ENCODE data around the gene BEX2. TPM values are rescaled to one million over a fixed set of nuclear protein-coding genes. Genes with fewer than 3 reads are reported as not detected.

The BEX2 gene
- 1.0 and 1.9 TPM in 2 replicates for total RNA-seq

DNA sequence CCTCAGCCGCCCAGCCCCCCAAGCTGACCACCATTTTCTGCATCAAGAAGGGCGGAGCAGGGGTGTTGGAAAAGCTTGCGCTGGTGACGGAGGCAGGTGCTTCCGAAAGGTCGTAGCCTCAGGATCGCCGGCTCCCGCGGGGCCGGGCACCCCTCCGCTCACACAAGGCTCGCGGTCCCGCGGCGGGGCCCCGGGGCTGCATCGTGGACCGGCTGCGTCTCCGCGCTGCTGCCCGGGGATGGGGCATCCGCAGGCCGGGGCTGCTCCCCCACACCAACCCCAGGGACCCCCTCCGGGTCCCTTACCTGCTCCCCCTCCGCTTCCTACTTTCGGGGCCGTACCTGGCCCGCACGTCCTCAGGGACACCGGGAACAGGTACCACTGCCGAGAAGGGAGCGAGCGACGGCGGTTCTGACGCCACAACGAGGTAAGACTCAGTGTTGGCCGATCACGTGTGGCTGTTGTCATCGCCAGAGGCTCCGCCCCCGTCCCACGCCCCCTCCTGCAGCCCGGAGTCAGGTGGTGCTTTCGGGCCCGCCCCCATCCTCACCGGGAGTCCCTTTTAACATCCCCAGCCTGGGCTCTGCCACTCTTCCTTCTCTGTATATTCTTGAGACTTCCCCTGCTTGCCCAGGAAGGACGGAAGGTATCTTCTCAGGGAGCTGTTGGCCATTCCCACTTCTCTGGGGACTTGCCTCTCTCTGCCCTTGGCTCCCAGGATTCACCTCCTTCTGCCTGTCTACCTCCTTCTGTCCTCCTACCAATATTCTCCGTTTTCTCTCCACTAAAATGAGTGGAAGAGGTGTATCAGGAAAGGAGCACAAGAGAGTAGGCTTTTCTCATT is at the start of gene BEX2:
Gene BEX2, minus strand, starts transcription at position 436 of the 844 bp plus-strand sequence. CDS start 1,014 bp downstream, outside the sequence.

DNA sequence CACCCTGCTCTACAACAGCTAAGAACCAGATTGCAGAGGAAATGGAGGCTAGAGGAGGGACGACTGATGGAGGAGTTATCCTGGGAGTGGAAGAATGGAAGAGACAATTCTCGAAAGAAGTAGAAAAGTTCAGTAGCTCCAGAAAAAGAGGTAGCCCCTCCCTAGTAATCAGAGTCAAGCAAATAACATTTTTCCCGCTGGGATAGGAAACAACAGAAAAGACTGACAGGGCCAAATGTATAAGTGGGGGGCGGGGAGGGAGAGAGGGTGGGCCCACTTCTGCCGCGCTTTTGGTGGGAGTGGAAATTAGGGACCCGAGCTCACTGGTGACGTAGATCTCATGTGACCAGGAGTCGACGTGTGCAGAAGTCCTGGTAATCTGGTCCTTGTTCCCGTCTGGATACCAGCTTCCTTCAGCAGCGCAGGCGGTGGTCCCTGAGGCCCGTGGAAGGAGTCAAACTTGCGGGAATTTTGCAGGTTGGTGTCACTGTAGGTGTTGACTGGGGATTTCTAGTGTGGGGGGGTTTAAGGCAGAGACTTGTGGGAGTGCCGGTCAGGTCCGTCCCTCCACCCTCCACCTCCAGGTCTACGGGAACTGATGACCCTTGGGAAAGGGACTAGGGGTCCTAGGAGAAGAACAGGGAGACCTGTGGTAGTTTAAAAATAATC is 45.5 kb upstream of the BEX2 start, which contains the start of gene TCEAL9:
Gene TCEAL9, plus strand, starts transcription at position 377 of the 669 bp plus-strand sequence. CDS start 1,179 bp downstream, outside the sequence.

DNA sequence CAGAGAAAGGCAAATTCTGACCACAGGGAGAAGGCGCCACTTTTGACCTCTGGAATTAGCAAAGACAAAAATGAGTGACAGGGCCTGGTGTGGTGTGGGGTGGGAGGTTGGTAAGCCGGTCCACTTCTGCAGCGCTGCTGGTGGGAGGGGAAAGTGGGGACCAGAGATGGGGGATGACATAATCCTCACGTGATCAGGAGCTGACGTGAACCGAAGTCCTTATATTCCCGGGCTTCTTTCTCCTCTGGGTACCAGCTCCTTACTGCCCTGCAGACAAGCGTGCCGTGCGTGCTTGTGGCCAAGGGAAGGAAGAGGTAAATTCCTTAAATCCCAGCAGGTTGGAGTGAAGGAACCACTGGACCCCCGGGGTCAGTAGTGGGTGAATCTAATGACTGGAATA is 19.2 kb upstream of the BEX2 start, which contains the start of gene TCEAL7:
Gene TCEAL7, plus strand, starts transcription at position 249 of the 400 bp plus-strand sequence. CDS start 1,165 bp downstream, outside the sequence.

DNA sequence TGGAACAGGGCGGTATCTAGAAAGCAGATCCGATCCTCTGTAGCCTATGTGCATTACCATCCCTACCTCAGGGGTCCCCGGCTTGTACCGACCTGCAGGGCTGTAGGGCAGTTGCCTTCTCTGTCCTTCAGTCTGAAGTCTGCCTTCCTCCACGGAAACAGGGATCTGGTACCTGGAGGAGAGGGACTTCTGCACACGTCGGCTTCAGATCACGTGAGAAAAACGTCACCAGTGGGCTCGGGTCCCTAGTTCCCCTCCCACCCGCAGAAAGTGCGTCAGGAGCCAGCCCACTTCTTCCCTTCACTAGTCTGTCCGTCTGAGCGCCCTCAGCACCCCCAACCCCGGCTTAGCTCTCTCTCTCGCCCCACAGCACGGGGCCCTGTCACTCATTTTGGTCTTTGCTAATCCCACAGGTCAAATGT is 34.2 kb downstream of the BEX2 start, which contains the start of gene TCEAL5:
Gene TCEAL5, minus strand, starts transcription at position 170 of the 422 bp plus-strand sequence. CDS start 2,187 bp downstream, outside the sequence.

Other genes starting within 250 kb of the BEX2 start
- 8.7 and 12.6 TPM in 2 replicates for gene BEX1, start 246.8 kb downstream of the BEX2 start, total RNA-seq
- gene NXF3, start 217.8 kb downstream of the BEX2 start, total RNA-seq, result 0.07 TPM in 1 of 2 replicates, not detected in the other
- 14.8 and 16.8 TPM in 2 replicates for gene BEX4, start 95.9 kb downstream of the BEX2 start, total RNA-seq
- 66.0 and 102 TPM in 2 replicates for gene TCEAL8, start 55.8 kb downstream of the BEX2 start, total RNA-seq
- gene TCEAL5, start 34.2 kb downstream of the BEX2 start, total RNA-seq, result not detected in 2 replicates
- 19.9 and 31.7 TPM in 2 replicates for gene TCEAL7, start 19.2 kb upstream of the BEX2 start, total RNA-seq
- gene TCEAL9, start 45.5 kb upstream of the BEX2 start, total RNA-seq, result 73.2 and 92.0 TPM in 2 replicates
- 210 and 275 TPM in 2 replicates for gene BEX3, start 65.5 kb upstream of the BEX2 start, total RNA-seq
- gene RAB40A, start 208.5 kb upstream of the BEX2 start, total RNA-seq, result 0.33 and 0.53 TPM in 2 replicates

Data from smooth muscle cell of the pulmonary artery (primary cell).